Neural cell (in vitro differentiated cells): ENCODE results near the gene SPATS2.

Experiments
- MXI1 ChIP-seq: fragments of 450-650 bp; conservative IDR thresholded peaks from 2 replicates; pipeline ENCODE4 v1.6.1; 2014; ENCODE audit warnings: antibody characterized with exemption, mild to moderate bottlenecking; ENCODE audit not compliant: poor library complexity, severe bottlenecking
- RAD21 ChIP-seq: fragments of 450-650 bp; conservative IDR thresholded peaks from 2 replicates; pipeline ENCODE4 v1.6.1; 2014; ENCODE audit warnings: antibody characterized with exemption, mild to moderate bottlenecking, moderate library complexity
- TAF1 ChIP-seq: IDR thresholded peaks from 2 replicates; pipeline ENCODE4 v1.6.1; 2012; ENCODE audit warnings: low read depth
- TF ChIP-seq, protein P1 (sequence below): fragments of 450-650 bp; IDR thresholded peaks from 2 replicates; pipeline ENCODE4 v1.5.1; 2014; ENCODE audit warnings: antibody characterized with exemption, mild to moderate bottlenecking, moderate library complexity; ENCODE audit not compliant: poor library complexity, severe bottlenecking

DNA sequence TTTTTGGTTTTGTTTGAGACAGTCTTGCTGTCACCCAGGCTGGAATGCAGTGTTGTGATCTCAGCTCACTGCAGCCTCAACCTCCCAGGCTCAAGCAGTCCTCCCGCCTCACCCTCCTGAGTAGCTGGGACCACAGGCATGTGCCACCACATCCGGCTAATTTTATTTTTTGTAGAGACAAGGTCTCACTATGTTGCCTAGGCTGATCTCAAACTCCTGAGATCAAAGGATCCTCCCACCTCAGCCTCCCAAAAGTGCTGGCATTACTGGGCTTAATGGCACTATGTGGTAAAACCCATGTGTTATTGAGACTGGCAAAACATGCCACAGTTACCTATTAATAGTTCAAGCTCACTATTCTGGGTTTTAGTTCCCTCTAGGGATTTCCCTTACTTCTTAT, 120.3 kb downstream of the SPATS2 start:
- TF ChIP-seq, protein P1, sequence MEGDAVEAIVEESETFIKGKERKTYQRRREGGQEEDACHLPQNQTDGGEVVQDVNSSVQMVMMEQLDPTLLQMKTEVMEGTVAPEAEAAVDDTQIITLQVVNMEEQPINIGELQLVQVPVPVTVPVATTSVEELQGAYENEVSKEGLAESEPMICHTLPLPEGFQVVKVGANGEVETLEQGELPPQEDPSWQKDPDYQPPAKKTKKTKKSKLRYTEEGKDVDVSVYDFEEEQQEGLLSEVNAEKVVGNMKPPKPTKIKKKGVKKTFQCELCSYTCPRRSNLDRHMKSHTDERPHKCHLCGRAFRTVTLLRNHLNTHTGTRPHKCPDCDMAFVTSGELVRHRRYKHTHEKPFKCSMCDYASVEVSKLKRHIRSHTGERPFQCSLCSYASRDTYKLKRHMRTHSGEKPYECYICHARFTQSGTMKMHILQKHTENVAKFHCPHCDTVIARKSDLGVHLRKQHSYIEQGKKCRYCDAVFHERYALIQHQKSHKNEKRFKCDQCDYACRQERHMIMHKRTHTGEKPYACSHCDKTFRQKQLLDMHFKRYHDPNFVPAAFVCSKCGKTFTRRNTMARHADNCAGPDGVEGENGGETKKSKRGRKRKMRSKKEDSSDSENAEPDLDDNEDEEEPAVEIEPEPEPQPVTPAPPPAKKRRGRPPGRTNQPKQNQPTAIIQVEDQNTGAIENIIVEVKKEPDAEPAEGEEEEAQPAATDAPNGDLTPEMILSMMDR, result no peak
- TF ChIP-seq TAF1 (no peak), MXI1 (no peak), RAD21 (no peak)
